ENCODE measurements around the gene GNB1.
"Not testable (repeated sequence)": the region's sequence is repeated elsewhere in the genome, so short reads cannot be mapped to it uniquely, and the experiment has no call there.

GNB1 gene

GRCh38 chr1:1858382-1859086, 32.4 kb downstream of the GNB1 start:
- peak; percentile 54 for DNase-seq (ENCODE audit: low spot score)

DNA sequence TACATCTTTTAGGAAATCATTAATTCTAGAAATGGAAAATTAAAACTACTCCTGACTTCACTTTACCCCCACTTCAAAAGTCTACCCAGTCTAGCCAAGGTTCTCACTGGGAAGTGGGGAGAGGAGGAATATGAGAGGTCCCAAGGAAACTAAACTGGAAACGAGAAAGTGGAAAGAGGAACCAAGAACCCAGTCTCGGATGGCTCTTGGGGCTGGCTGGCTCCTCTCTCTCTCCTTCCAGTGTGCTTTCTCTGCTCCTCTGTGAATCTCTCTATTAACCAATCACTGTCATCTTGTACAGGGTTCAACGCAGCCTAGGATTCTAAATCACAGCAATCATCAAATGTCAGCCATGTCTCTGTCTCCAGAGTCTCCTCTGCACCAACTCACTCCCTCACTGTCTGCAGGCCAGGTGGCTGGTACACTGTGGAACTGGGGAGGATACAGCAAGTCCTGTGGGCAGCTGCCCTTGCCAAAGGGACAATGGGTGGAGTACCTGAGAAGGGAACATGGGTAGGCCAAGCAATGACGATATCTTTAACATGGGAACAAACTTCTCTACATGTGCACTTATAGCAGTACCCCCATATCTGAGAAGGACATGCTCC, 33.7 kb downstream of the GNB1 start:
- no peak for DNase-seq (ENCODE audit: low spot score)

- DNase-seq (ENCODE audit: low spot score), result not testable (repeated sequence)
Measured at GRCh38 chr1:1856161-1856560, 34.7 kb downstream of the GNB1 start.

GRCh38 chr1:1853593-1854257, 37.2 kb downstream of the GNB1 start:
- DNase-seq (ENCODE audit: low spot score), result no peak

GRCh38 chr1:1852619-1853414, 38.1 kb downstream of the GNB1 start:
- no peak for DNase-seq (ENCODE audit: low spot score)

DNA sequence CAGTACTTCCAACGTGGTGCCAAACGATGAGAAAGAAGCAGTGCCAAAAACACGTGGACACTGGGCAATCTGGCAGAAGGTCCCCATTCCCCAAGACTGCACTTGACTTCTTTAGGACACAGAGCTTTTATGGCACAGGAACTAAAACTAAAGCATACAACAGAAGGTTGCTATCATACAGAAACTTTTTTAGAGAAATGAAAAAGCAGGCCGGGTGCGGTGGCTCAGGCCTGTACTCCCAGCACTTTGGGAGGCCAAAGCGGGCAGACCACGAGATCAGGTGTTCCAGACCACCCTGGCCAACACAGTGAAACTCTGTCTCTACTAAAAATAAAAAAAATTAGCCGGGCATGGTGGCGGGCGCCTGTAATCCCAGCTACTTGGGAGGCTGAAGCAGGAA, 43.0 kb downstream of the GNB1 start:
- no peak for DNase-seq (ENCODE audit: low spot score)

DNA sequence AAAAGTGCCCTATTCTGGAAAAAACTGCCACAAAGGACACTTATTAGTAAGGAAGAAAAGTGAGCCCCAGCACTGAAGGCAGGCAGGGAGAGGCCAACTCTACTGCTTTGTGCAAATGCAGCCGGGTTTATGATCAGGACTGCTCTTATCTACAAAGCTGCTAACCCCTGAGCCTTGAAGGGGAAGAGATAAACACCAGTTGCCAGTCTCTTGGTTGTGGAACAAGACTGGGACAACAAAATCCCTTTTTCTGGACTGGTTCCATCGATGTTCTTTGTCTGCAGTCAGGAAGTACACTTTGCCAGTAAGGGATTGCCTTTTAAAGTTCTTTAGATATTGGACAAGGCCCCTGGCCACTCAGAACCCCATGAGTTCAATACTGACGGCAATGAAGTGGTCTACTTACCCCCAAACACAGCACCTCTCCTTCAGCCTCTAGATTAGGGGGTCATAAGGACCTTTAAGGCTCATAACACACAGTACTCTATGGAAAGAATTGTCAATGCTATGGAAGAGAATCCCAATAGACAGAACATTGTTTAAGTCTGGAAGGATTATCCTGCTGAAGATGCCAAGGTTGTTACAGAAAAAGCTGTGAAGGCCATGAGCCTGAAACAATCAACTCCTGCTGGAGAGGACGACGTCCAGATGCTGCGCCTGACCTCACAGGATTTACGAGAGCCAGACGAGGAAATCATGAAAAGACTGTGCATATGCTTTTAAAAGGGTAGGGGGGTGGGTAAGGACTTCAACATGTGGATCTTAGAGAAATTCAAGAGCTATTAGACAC, 43.6 kb downstream of the GNB1 start:
- no peak for DNase-seq (ENCODE audit: low spot score)

GRCh38 chr1:1846386-1846918, 44.4 kb downstream of the GNB1 start:
- no peak for DNase-seq (ENCODE audit: low spot score)

- no peak for DNase-seq (ENCODE audit: low spot score)
Measured at GRCh38 chr1:1842360-1843146, 48.3 kb downstream of the GNB1 start.

- DNase-seq (ENCODE audit: low spot score), result no peak
Measured at GRCh38 chr1:1841575-1841995, 49.3 kb downstream of the GNB1 start.

GRCh38 chr1:1839311-1839965, 51.4 kb downstream of the GNB1 start:
- no peak for DNase-seq (ENCODE audit: low spot score)

DNA sequence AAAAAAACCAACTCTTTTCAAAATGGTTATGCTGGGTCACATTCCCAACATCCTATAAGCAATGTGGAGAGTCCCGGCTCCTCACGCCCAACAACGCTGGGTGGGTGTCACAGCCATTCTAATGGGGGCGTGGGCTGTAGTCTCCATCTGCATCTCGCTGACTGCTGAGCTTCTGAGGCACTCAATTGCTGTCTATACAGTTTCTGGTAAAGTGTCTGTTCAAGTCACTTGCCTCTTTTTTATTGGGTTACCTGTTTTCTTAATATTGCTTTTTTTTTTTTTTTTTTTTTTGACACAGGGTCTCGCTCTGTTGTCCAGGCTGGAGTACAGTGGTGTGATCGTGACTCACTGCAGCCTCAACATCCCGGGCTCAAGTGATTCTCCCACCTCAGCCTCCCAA, 54.8 kb downstream of the GNB1 start:
- no peak for DNase-seq (ENCODE audit: low spot score)

DNA sequence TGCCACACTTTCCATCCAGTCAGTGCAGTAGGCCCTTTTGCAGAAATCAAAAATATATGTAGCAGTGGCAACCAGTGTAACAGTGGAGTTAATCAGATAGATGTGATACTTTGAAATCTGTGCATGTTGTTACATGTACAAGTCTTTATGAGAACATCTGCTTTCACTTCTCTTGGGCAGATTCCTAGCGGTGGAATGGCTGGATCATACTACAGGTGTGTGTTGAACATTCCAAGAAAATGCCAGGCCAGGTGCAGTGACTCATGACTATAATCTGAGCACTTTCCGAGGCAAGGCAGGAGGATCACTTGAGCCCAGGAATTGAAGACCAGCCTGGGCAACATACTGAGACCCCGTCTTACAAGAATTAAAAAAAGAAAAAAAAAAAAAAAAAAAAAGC, 55.3 kb downstream of the GNB1 start:
- no peak for DNase-seq (ENCODE audit: low spot score)

DNA sequence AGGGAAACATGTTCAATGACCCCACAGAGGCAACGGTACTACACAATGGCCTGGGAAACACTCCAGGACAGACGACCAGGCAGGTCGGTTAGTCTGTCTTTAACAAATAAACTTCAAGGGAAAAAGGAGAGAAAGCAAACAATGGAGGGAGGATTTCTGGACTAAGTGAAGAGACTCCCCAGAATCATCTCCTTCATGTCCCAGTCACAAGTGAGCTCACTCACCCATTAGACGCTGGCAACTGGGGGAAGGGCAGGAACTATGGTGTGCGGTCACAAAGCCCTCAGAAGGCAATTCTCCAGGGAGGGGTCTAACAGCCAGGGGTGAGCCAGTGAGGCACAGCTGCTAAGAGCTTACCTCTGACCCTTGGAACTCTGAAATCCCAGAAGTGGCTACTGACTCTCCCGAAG, 57.0 kb downstream of the GNB1 start:
- DNase-seq (ENCODE audit: low spot score), result no peak

DNA sequence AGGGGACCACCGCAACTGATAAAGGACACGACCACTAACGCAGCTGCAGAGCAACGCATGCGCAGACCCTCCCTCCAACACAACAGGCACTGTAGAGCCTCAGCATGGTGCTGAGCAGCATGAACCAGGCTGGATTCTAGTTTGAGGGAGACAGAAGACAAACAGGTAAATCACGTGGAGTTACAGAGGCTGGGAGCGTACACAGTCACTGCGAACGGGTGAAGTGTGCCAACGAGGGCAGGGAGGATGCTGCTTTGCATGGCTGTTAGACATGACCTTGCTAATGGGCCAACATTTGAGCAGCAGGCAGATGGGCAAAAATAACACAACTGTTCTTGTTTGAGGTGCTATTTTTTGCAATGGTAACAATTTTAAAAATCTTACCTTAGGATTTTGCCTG, 57.4 kb downstream of the GNB1 start:
- no peak for DNase-seq (ENCODE audit: low spot score)

DNA sequence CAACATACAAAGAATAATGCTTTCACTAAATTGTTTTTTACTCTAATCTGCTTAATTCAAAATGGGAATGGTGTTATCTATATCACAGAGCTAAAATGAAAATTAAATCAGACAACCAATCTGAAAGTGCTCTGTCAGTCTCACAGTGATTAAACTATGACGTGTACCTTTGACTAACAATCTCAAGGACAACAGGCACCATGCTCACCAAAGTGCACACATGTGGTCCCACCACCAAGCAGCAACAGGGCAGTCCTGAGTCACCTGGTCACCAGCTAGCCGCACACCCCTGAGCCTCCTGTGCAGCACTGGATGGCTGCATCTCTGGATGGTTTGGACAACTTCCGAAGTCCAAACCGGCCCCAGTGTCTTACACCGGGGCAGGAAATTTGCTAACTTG, 58.1 kb downstream of the GNB1 start:
- no peak for DNase-seq (ENCODE audit: low spot score)

- DNase-seq (ENCODE audit: low spot score), result no peak
Measured at GRCh38 chr1:1832166-1832565, 58.7 kb downstream of the GNB1 start.

GRCh38 chr1:1827089-1827848, 63.6 kb downstream of the GNB1 start:
- DNase-seq (ENCODE audit: low spot score), result no peak

- no peak for DNase-seq (ENCODE audit: low spot score)
Measured at GRCh38 chr1:1826356-1827088, 64.4 kb downstream of the GNB1 start.

All from ecto neural progenitor cell (in vitro differentiated cells).